Inferior parietal cortex (tissue), 1 donor: ENCODE results near the gene CMTM6.
"Not testable (repeated sequence)": the region's sequence is repeated elsewhere in the genome, so short reads cannot be mapped to it uniquely, and the experiment has no call there.

Source experiments
- DNase-seq: peaks from one replicate; pipeline ENCODE4 v3.0.0-alpha.2; 2016; ENCODE audit errors: extremely low spot score

CMTM6 gene

GRCh38 chr3:32466808-32467207 is 35.8 kb downstream of the CMTM6 start:
- not testable (repeated sequence) for DNase-seq

- not testable (repeated sequence) for DNase-seq
These were observed 37.9 kb downstream of the CMTM6 start for GRCh38 chr3:32464726-32465125.

GRCh38 chr3:32463415-32463814 is 39.2 kb downstream of the CMTM6 start:
- DNase-seq: not testable (repeated sequence)

GRCh38 chr3:32462191-32462986 is 40.3 kb downstream of the CMTM6 start:
- not testable (repeated sequence) for DNase-seq

DNA sequence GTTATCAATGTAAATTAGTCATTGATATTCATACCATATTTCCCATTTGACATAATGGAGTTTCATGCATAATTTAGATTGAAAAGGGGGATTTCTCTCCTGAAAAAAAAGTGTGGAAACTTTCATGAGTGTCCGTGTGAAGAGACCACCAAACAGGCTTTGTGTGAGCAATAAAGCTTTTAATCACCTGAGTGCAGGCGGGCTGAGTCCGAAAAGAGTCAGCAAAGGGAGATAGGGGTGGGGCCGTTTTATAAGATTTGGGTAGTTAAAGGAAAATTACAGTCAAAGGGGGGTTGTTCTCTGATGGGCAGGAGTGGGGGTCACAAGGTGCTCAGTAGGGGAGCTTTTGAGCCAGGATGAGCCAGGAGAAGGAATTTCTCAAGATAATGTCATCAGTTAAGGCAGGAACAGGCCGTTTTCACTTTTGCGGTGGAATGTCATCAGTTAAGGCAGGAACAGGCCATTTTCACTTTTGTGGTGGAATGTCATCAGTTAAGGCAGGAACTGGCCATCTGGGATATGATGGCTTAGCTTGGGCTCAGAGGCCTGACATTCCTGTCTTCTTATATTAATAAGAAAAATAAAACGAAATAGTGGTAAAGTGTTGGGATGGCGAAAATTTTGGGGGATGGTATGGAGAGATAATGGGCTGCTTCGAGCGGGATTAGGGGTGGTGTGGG is 41.7 kb downstream of the CMTM6 start:
- not testable (repeated sequence) for DNase-seq

DNA sequence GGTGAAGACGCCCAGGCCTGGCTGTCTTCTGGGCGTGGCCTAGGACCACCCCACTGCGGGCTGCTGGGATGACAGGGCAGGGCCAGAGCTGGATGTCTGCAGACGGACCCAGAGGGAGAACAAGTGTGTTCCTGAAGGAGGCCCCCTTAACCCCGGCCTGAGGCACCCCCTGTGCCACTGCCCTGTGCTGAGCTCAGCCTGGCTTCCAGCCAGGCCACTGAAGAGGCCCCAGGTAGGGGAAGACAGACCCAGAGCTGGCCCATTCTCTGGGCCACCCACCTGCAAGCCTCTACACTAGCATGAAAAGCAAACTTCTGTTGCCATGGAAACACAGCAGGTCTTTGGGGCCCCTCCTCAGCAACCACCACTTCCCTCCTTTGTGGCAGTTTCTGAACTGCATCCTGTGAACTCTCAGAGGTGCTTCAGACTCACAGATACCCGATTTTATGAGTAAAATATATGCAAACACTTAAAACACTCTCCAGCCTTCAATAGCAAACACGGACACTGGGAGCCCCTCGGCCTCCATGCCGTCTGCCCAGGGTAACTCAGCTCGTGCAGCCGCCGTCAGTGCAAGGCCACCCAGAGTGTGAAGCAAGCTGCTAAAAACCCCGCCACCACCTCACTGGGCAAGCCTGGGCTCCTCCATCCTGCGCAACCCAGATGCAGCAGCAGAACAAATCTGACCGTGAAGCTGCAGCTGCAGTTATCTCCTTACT is 42.5 kb downstream of the CMTM6 start:
- DNase-seq: no peak

GRCh38 chr3:32459450-32459849 is 43.2 kb downstream of the CMTM6 start:
- no peak for DNase-seq

DNA sequence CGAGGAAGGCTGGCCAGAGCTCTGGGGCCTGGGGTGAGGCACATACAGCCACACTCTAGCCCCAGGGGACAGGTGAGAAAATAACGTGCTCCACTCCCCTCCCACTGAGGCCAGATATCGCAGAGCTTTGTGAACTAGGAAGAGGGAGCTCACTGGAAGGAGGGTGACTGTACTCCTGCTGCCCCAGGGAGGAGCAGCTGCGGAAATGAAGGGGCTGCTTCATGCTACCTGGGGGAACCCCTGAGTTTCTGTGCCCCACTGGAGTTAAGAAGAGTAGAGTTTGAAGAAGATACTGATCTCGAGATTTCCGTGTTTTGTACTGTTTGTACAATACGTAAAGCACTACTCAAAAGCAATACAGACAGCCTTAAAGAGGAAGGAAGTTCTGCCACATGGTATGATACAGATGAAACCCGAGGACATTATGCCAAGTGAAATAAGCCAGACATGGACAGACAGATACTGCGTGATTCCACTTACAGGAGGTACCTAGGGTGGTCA is 44.6 kb downstream of the CMTM6 start:
- no peak for DNase-seq

DNA sequence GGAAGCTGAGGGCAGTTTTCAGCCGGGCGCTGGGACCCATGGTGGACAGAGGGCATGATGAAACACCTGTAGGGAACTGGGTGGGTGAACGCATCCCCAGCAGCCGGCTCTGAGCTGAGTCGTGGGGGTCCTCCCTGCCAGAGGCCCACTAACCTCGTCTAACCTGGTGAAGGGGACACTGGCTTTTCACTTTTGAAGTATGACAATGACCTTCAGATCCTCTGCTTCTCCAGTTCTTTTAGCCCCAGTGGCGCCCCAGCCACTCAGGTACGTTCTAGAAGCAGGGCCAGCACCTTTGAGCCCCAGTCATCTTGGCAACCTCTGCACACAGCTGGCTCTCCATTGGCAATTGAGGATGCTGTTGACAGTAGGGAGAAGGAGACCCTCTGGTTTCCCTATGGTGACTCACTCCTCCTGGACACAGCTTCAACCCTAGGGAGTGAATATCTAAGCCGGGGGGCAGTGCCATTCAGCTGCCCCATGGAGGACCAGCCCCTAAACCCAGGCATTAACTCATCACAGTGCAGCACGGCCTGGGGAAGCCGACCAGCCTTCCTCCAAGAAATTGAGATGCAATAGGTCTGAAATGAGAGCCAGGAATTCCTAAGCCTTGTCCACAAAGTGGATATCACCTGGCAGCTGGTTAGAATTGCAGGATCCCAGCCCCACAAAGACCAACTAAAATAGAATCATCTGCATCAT is 46.1 kb downstream of the CMTM6 start:
- DNase-seq: no peak

DNA sequence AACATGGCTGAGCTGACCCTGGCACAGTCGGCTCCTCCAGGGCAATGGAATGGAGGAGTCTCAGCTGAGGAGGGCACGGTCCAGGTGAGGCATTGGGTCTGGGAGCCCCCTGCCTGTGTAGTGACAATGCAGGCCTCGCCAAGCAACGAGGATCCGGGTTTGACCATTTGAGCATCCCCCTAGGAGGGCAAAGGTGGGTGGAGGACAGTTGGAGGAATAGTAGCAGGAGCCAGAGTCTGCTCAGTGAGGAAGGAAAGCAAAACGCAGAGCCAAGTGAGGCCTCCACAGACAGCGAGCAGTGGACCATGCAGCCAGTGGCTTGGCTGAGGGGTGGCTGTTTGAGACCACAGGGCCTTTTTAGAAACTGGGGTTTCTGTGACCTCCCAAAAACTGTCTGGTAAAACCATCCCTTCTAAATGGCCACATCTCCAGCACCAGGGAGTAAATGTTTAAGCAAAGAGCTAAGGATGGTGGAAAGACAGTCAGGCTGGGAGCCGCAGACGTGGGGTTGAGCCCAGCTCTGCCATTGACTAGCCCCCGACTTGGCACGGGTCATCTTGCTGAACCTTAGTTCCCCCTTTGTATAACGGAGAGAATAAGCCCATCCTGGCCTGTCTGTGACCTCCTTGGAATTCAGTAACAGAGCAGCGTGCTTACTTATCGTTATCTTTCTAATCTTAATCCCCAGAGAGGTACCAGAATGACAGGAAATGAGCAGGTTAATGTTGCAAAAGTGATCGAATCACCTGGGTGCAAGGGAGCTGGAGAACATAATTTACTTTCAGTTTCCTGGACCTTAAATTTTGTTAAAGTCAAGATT is 46.8 kb downstream of the CMTM6 start:
- no peak for DNase-seq

GRCh38 chr3:32454731-32455608 is 47.7 kb downstream of the CMTM6 start:
- no peak for DNase-seq

- no peak for DNase-seq
These were observed 48.5 kb downstream of the CMTM6 start for GRCh38 chr3:32454111-32454510.

- DNase-seq: no peak
These were observed 49.3 kb downstream of the CMTM6 start for GRCh38 chr3:32453346-32453745.

- DNase-seq: no peak
These were observed 50.6 kb downstream of the CMTM6 start for GRCh38 chr3:32452009-32452408.

GRCh38 chr3:32450992-32451659 is 51.5 kb downstream of the CMTM6 start:
- no peak for DNase-seq

GRCh38 chr3:32450426-32450825 is 52.2 kb downstream of the CMTM6 start:
- DNase-seq: no peak

- DNase-seq: no peak
These were observed 53.0 kb downstream of the CMTM6 start for GRCh38 chr3:32449691-32450090.

DNA sequence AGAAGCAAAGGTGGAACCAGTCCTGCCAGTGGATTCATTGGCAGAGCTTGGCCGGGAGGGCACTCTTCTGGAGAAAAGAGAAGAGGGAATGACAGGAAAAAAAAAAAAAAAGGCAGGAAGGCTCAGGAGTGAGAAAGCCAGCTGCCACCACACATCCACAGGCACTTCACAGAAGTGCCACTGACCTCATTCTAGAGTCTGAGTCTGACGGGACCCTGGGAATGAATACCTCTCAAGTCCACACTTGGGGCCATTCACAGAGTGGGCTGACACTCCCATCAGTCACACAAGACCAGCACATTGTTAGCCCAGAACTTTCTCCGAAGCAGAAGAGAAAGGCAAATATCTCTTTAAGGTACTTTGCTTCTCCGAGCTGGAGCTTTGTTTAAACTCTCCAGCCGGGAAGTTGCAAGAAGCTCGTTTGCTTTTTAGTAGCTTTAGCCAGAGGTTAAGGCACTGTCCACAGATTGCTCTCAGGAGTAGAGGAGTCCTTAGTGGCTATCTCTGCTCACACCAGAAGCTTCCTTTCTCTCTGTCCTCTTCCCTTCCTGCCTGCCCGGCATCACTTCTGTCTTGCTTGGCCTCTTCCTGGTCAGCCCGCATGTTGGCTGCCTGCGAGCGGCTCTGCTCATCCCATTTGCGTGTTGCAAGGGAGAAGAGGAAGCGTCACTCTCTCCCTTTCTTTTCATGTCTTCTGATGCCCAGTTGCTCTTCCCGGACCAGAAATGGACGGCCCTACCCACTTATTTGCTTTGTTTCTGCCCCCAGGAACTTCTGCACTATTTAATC is 53.8 kb downstream of the CMTM6 start:
- no peak for DNase-seq
